K562 (cell line): Measurements from ENCODE around the gene EGLN1. TPM values are rescaled to one million over a fixed set of nuclear protein-coding genes. Genes with fewer than 3 reads are reported as not detected.
"Not testable (repeated sequence)": the region's sequence is repeated elsewhere in the genome, so short reads cannot be mapped to it uniquely, and the experiment has no call there.

ENCODE experiments used
- ATAC-seq: fragments of 200-7000 bp; cut with Tn5 transposase; 3 replicates; pipeline ENCODE4 v1.9.1; 2020; ENCODE audit warnings: moderate library complexity
- BruUV-seq: library from RNA; stranded (reverse); fragments of 400-500 nt; replicated peaks from 2 replicates; lab custom pipeline; 2021; lab: Mats Ljungman, UMichigan
- CTCF ChIA-PET: fragments of 300-600 bp; formaldehyde crosslinking; extraction: SDS; loops from one replicate; lab custom pipeline; 2021; ENCODE audit warnings: low intra/inter-chr PET ratio; lab: Yijun Ruan, JAX
- POLR2A ChIA-PET: fragments of 300-600, 350-650 bp; sonication (Branson Sonifier 250); formaldehyde crosslinking; extraction: SDS; loops from one replicate; lab custom pipeline; 2021; ENCODE audit warnings: antibody characterized with exemption, inconsistent platforms; lab: Yijun Ruan, JAX
- DNase-seq, 4 experiments: peaks; one replicate each; pipeline versions ENCODE4 v3.0.0 to v3.0.0-alpha.2; 2011 to 2018; ENCODE audit warnings: low spot score in 3 of 4, mixed read lengths in 3 of 4; ENCODE audit errors: extremely low read depth in 1 of 4
- FAIRE-seq: peaks from 2 replicates; lab custom pipeline; 2011; peaks lifted over from hg19 to GRCh38; lab: Jason Lieb, UNC
- H2AFZ ChIP-seq: 2 replicates; pipeline ENCODE4 v1.6.0; 2011; ENCODE audit warnings: low read depth, low read length, control low read depth, inconsistent platforms
- H3K27ac ChIP-seq: fragments of 200-600 bp; 3 replicates; pipeline ENCODE4 v1.8.0; 2011; ENCODE audit warnings: low read depth, mild to moderate bottlenecking, control low read depth, inconsistent platforms, low read length, moderate library complexity, mixed read lengths; ENCODE audit errors: extremely low read depth
- H3K27me3 ChIP-seq, 2 experiments: fragments of 300-600 bp in 1 of 2; 2 replicates in 1 of 2; 3 replicates in 1 of 2; pipeline versions ENCODE4 v1.6.0 to v1.8.0; 2011; ENCODE audit warnings: inconsistent platforms in 2 of 2, low read length in 2 of 2, mild to moderate bottlenecking in 1 of 2, mixed read lengths in 1 of 2, moderate library complexity in 1 of 2; ENCODE audit not compliant: control insufficient read depth in 2 of 2, insufficient read depth in 2 of 2
- H3K36me3 ChIP-seq: fragments of 300-600 bp; 3 replicates; pipeline ENCODE4 v1.8.0; 2011; ENCODE audit warnings: mild to moderate bottlenecking, low read length, inconsistent platforms; ENCODE audit not compliant: control insufficient read depth, insufficient read depth
- H3K4me1 ChIP-seq, 2 experiments: fragments of 200-600 bp in 1 of 2; replicated peaks in 1 of 2; 2 replicates in 1 of 2; 3 replicates in 1 of 2; pipeline versions ENCODE4 v1.5.1 to v1.8.0; 2011; ENCODE audit warnings: inconsistent platforms in 2 of 2, low read length in 2 of 2, mild to moderate bottlenecking in 1 of 2, mixed read lengths in 1 of 2, moderate library complexity in 1 of 2; ENCODE audit not compliant: control insufficient read depth in 2 of 2, insufficient read depth in 2 of 2
- H3K4me2 ChIP-seq: 2 replicates; pipeline ENCODE4 v1.6.1; 2011; ENCODE audit warnings: low read length, control low read depth, inconsistent platforms, mixed read lengths; ENCODE audit not compliant: insufficient read depth
- H3K4me3 ChIP-seq: fragments of 200-600 bp; sonication (generic), shearing (Covaris generic); 2 replicates; pipeline ENCODE4 v1.5.1; 2016; ENCODE audit warnings: control low read depth, inconsistent platforms
- H3K79me2 ChIP-seq: fragments of 200-600 bp; 3 replicates; pipeline ENCODE4 v1.8.0; 2011; ENCODE audit warnings: low read length, inconsistent platforms; ENCODE audit not compliant: control insufficient read depth, insufficient read depth
- H3K9ac ChIP-seq, 2 experiments: 2 replicates each; pipeline versions ENCODE4 v1.6.0 to v1.6.1; 2011; ENCODE audit warnings: low read depth in 2 of 2, low read length in 2 of 2, control low read depth in 1 of 2, inconsistent platforms in 1 of 2, mild to moderate bottlenecking in 1 of 2, mixed read lengths in 1 of 2; ENCODE audit not compliant: insufficient read depth in 1 of 2
- H3K9me1 ChIP-seq: one replicate; pipeline ENCODE4 v1.6.0; 2011; ENCODE audit warnings: inconsistent platforms, mild to moderate bottlenecking, low read length, moderate library complexity; ENCODE audit not compliant: control insufficient read depth, insufficient read depth
- H3K9me3 ChIP-seq: replicated peaks from 2 replicates; pipeline ENCODE4 v1.5.1; 2011; ENCODE audit warnings: low read depth, low read length, inconsistent platforms; ENCODE audit not compliant: control insufficient read depth, insufficient read depth
- H4K20me1 ChIP-seq: replicated peaks from 2 replicates; pipeline ENCODE4 v1.6.1; 2011; ENCODE audit warnings: low read length, inconsistent platforms, mixed read lengths; ENCODE audit not compliant: control insufficient read depth, insufficient read depth
- ARID3A ChIP-seq: IDR thresholded peaks from 2 replicates; pipeline ENCODE4 v1.6.1; 2012; ENCODE audit warnings: low read depth, low read length, improper control_type of control experiment, borderline replicate concordance
- BHLHE40 ChIP-seq: IDR thresholded peaks from 2 replicates; pipeline ENCODE4 v1.6.1; 2011; ENCODE audit warnings: low read length, improper control_type of control experiment
- CBX2 ChIP-seq: fragments of 200-600 bp; sonication (generic); IDR thresholded peaks from one replicate; pipeline ENCODE4 v1.6.1; 2012; ENCODE audit warnings: mild to moderate bottlenecking, low read length, inconsistent platforms; ENCODE audit not compliant: insufficient read depth, poor library complexity, severe bottlenecking
- NFE2 ChIP-seq: IDR thresholded peaks from 2 replicates; pipeline ENCODE4 v1.6.1; 2014; ENCODE audit warnings: antibody characterized with exemption, low read depth
- NFIC ChIP-seq: fragments of 450-650 bp; IDR thresholded peaks from 2 replicates; pipeline ENCODE4 v1.6.1; 2017; ENCODE audit warnings: mild to moderate bottlenecking, inconsistent platforms
- NFRKB ChIP-seq: fragments of 450-650 bp; IDR thresholded peaks from 2 replicates; pipeline ENCODE4 v1.6.1; 2016; ENCODE audit warnings: low read depth
- PHF20 ChIP-seq: fragments of 450-650 bp; IDR thresholded peaks from 2 replicates; pipeline ENCODE4 v1.6.1; 2018; ENCODE audit not compliant: partially characterized antibody
- RNF2 ChIP-seq: sonication (generic); IDR thresholded peaks from 2 replicates; pipeline ENCODE4 v1.6.1; 2016
- SMARCA4 ChIP-seq: fragments of 450-650 bp; IDR thresholded peaks from 2 replicates; pipeline ENCODE4 v1.6.1; 2016
- SOX6 ChIP-seq: fragments of 450-650 bp; IDR thresholded peaks from 2 replicates; pipeline ENCODE4 v1.6.1; 2014; ENCODE audit warnings: mild to moderate bottlenecking
- ZBTB1 ChIP-seq: sonication (generic); formaldehyde crosslinking; IDR thresholded peaks from 2 replicates; pipeline ENCODE4 v1.8.1; 2023; ENCODE audit warnings: missing genetic modification reagents, low read depth, mild to moderate bottlenecking, borderline replicate concordance
- ZNF175 ChIP-seq: fragments of 200-800 bp; sonication (Bioruptor generic); IDR thresholded peaks from 2 replicates; pipeline ENCODE4 v1.6.1; 2016; ENCODE audit warnings: low read depth, mild to moderate bottlenecking, missing genetic modification characterization, missing compliant biosample characterization
- ZNF224 ChIP-seq: sonication (generic); formaldehyde crosslinking; IDR thresholded peaks from 2 replicates; pipeline ENCODE4 v1.8.0; 2022; ENCODE audit warnings: mild to moderate bottlenecking, missing genetic modification reagents
- ZNF717 ChIP-seq: fragments of 250-450 bp; sonication (Bioruptor Pico); IDR thresholded peaks from 2 replicates; pipeline ENCODE4 v1.5.0; 2021
- ZNF766 ChIP-seq: fragments of 200-800 bp; sonication (Bioruptor generic); conservative IDR thresholded peaks from 2 replicates; pipeline ENCODE4 v1.6.1; 2016; ENCODE audit warnings: missing genetic modification characterization, missing compliant biosample characterization
- WGBS: fragments of 100-300 bp; shearing (Covaris generic); methylation state at CpG from one replicate; pipeline ENCODE4 v1.1.6; 2016; ENCODE audit warnings: low coverage, mixed read lengths; ENCODE audit not compliant: insufficient coverage; ENCODE audit errors: missing lambda C conversion rate; 5-methylcytosine and 5-hydroxymethylcytosine counted together
- in situ Hi-C: fragments of 300-500 bp; cut with MboI; formaldehyde crosslinking; loops from 4 replicates; pipeline ENCODE4 v1.15.0; 2018; ENCODE audit warnings: inconsistent platforms, mixed read lengths
- intact Hi-C: fragments of 100-400 bp; cut with micrococcal nuclease; formaldehyde crosslinking; loops from 2 replicates; pipeline ENCODE4 v1.14.2; 2022
- polyA plus RNA-seq, 8 experiments: library from polyadenylated mRNA; depleted of rRNA in 4 of 8; stranded (reverse) in 5 of 8; unstranded in 3 of 8; fragments of >200 nt; fragmentation: Nextera tagmentation in 2 of 8; fragmentation: Illumina TruSeq in 1 of 8; extraction: Ambion mirVana in 2 of 8; extraction: Trizol in 1 of 8; gene quantifications; 2 replicates each; pipeline versions ENCODE4 v1.2.1 to v1.2.3, GENCODE V29; 2011 to 2014; ENCODE audit warnings: inconsistent platforms in 1 of 8, missing spikeins in 1 of 8
- total RNA-seq, 7 experiments: library from RNA; depleted of rRNA in 6 of 7; stranded (reverse); fragments of >200 nt in 6 of 7; fragmentation: Illumina TruSeq in 2 of 7; extraction: Trizol in 2 of 7; gene quantifications; 2 replicates each; pipeline versions ENCODE4 v1.2.1 to v1.2.3, GENCODE V29; 2011 to 2021; ENCODE audit warnings: low replicate concordance in 1 of 7

The EGLN1 gene
- total and polyA plus RNA-seq, 9 of the 15 experiments (the other 6 are each of a cell fraction or from before 2014, with no cell fraction given) = 5.2 to 54.3 (median 24.6) TPM

- TF ChIP-seq ZNF766 (CRISPR knock-in tag) (peak; percentile 38; the same call in 1 of the 2 replicates), NFE2 (peak; percentile 97), RNF2 (peak; percentile 57; the same call in 1 of the 2 replicates), ZNF175 (no peak), BHLHE40 (peak; percentile 21; the same call in 1 of the 2 replicates), NFRKB (no peak), CBX2 (no peak), ARID3A (no peak), SOX6 (peak; percentile 75; the same call in 1 of the 2 replicates), SMARCA4 (0 out of 2 replicates have a peak, but pooled peaks have one; percentile 31), NFIC (no peak), ZBTB1 (CRISPR knock-in tag) (peak; percentile 93), ZNF224 (CRISPR knock-in tag) (no peak), PHF20 (no peak), ZNF717 (CRISPR knock-in tag) (no peak)
Observed at GRCh38 chr1:231460614-231461013, 38.5 kb upstream of the EGLN1 start (continued).

- H3K4me3 ChIP-seq, H3K27me3 ChIP-seq, H3K4me2 ChIP-seq, H3K9ac ChIP-seq, H3K27ac ChIP-seq, DNase-seq, H3K9me3 ChIP-seq, ATAC-seq, H4K20me1 ChIP-seq, H3K9me1 ChIP-seq, POLR2A ChIA-PET, FAIRE-seq, BruUV-seq, CTCF ChIA-PET, intact Hi-C loops, in situ Hi-C loops, H2AFZ ChIP-seq, H3K4me1 ChIP-seq, H3K79me2 ChIP-seq, H3K36me3 ChIP-seq: not testable (repeated sequence)
- 0% methylated on average over 1 of the region's 1 CpG for WGBS
Observed at GRCh38 chr1:231459438-231459837, 37.4 kb upstream of the EGLN1 start.
